OCI-LY7 (cell line): Measurements from ENCODE around the gene COG7.

Experiments used
- CTCF ChIP-seq: fragments of 200-600 bp; sonication (generic); conservative IDR thresholded peaks from 2 replicates; pipeline ENCODE4 v1.5.1; 2014; ENCODE audit warnings: mild to moderate bottlenecking, antibody characterized with exemption, low read length, moderate library complexity, mixed read lengths
- EZH2phosphoT487 ChIP-seq: fragments of 200-600 bp; sonication (generic); IDR thresholded peaks from 2 replicates; pipeline ENCODE4 v1.6.1; 2018; ENCODE audit warnings: low read depth, borderline replicate concordance, mild to moderate bottlenecking, mixed run types, antibody characterized with exemption, low read length, moderate library complexity, mixed read lengths

- TF ChIP-seq CTCF (no peak), EZH2phosphoT487 (no peak)
Observed at GRCh38 chr16:23357761-23358290, 95.2 kb downstream of the COG7 start.
